ENCODE data around the gene HEATR9. TPM values are rescaled to one million over a fixed set of nuclear protein-coding genes. Genes with fewer than 3 reads are reported as not detected.
A peak's percentile ranks its signal among the peaks of the same experiment; 100 is the strongest.
"Not testable (repeated sequence)": the region's sequence is repeated elsewhere in the genome, so short reads cannot be mapped to it uniquely, and the experiment has no call there.

Gene HEATR9, protein sequence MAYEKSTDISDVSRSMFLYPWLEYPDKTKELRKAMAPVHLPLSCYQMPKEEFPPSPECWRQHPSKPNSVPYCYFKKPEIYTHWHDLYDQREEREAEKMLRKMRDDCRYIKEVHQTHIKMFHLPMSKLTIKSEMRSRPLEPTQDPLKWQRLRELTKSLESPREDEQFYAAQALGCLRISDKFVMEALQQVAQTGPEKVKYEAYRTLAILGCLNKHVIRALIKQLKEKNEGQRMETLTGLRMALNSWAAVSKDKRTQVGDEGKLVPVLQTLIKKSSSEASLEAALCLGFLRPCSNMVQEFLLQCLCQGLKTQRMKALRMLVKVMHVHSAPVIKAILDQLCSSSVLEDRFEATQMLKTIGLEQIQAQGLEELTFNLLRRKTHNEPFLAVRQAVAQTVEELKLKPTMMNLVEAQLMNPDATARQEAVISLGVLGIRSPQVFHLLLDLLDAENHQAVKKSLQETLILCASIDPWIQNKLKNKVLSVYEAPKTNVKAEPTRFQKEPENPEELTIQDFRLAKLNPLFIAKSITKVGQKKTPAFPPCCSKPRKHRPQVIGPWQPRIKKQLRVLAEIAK
- total RNA-seq, result not detected

DNA sequence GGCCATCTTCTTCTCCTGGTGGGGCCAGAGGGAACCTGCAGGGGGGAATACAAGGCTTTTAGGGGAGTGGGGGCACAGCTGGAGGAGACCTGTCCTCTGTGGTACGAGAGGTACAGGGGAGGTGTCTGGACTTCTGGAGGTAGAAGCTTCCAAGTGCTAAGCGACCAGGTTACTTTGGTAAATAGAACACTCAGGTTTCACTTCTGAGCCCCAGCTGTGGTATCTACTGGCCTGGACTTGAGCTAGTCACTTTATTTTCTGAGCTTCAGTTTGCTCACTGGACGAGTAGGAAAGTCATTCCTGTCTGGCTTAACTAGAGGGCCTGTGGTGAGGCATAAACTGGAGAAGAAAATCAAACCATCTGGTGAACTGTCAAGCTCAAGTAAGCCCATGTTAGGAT is at the start of gene HEATR9:
Gene HEATR9, minus strand, starts transcription at position 155 of the 400 bp plus-strand sequence. Its CDS starts 149 bp downstream, at position 6.
- DNase-seq, result no peak

DNA sequence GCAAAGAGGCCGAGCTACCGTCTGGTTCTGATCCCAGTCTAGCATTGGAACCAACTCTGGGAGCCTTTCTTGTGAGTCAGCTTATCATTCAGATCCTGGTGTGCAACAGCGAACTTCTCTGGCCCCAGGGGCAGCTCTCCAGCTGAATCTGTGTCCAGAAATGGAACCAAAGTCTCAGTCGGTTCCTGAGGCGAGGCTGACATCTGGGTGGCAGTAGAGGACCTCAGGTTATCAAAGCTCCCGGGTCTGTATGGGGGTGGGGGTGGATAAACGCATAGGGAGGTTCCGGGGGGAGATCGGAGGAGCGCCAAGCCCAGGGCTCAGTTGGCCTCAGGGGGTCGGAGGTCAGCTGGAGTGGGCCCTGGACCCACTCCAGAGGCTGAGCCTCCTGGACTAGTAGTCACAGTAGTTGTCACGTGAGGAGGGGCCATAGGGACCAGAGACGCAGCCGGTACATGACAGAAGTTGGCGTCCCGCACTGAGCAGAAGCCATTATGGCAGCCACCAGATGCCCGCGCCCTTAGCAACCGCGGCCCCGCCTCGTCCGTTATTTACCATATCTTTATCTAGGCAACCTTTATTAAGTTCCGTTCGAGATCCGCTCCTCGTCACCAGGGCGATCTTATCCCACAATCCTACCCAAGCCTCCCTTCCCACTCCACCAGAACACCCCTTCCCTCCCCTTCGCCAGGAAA is 49.0 kb upstream of the HEATR9 start:
- DNase-seq, result no peak

DNA sequence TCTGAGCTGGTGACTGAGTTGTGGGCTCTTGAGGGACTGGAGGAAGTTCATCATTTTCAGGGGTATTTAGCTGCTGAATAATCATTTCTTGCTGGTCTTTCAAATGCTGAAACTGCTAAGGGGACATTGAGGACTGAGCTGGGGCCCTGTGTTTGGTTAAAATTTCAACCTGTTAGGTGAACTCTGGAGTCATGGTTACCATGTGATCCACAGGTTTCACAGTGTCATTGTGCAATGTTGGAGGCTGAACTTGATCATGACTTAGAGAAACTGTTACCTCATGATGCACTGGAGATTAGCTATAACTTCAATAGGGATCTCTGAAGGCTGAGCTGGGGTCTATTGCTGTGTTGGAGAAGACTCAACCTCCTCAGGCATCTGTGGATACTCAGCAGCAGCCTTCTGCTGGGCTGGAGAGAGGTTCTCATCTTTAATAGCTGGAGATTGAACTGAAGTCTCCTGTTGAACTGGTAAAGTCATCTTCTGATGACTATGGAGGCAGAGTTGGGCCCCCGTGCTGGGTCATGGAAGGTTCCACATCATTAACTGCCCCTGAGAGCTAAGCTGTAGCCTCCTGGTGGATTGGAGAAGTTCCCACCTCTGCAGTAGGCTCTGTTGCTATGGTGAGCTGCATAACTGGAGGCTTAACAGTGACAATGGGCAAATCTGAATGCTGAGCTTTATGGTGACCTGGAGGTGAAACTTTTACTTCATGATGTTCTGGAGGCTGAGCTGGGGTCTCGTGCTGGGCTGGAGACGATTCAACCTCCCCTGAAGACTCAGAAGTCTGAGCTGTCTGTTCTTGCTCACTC is 46.7 kb upstream of the HEATR9 start:
- DNase-seq, result no peak

DNA sequence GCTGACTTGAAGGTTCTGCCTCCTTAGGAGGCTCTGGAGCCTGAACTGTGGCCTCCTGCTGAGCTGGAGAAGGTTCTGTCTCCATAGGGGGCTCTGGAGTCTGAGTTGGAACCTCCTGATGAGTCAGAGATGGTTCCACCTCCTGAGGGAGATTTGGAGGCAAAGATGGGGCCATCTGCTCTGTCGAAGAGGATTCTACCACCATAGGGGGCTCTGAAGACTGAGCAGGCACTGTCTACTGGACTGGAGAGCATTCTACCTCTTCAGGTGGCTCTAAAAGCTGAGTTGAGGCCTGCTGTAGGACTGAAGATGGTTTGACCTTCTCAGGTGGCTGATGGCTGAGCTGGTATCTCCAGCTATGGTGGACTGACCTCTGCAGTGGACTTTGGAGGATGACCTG is 45.7 kb upstream of the HEATR9 start:
- no peak for DNase-seq

DNA sequence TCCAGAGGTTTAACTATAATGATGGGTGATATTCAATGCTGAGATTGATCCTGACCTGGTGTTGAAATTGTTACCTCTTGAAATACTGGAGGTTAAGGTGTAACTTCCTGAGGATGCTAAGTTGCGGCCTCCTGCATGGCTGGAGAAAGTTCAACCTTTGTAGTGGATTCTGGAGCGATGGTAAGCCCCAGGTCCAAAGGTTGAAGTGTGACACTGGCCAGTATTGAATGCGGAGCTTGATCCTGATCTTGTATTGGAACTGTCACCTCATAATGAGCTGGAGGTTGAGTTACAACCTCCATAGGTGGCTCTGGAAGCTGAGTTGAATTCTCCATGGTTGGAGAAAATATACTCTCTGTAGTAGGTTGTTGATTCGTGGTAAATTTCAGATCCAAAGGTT is 44.9 kb upstream of the HEATR9 start:
- DNase-seq, result no peak

DNA sequence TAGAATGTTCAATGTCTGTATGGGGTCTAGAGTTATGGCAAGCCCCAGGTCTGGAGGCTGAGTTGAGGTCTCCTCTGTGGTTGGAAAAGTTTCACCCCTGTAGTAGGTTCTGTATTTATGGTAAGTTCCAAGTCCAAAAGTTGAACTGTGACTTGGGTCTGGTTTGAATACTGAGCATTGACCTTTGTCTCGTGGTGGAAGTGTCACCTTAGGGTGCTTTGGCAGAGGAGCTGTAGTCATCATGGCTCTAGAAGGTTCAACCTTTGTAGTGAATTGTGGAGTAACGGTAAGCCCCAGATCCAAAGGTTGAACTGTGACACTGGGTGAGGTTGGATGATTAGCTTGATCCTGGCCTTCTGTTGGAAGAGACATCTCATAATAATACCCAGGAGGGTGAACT is 44.3 kb upstream of the HEATR9 start:
- DNase-seq, result no peak

DNA sequence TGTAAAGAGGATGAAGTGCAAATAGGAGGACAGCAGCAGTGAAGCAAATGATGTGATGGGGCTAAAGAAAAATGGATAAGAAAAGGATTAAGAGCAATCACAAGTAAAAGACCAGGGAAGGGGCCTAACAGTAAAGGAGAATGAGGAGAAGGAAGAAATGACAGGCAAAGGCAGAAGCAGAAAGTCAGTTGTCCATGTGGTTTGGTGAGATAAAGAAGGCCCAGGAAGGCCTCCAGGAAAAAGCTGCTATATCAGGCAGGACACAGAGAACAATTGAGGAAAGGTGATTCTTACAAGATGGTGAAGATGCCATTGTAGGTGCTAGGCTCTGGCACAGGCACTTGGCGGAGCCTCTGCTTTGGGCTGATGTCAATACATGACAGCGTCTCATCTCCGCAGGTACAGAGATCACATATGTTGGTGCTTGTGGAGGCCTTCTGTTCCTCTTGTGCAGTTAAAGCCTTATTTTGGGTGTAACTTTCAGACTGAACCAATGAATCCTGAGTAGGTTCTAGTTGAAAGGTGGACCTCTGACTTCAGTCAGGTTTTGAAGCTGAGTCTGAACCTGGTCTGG is 43.7 kb upstream of the HEATR9 start:
- no peak for DNase-seq

DNA sequence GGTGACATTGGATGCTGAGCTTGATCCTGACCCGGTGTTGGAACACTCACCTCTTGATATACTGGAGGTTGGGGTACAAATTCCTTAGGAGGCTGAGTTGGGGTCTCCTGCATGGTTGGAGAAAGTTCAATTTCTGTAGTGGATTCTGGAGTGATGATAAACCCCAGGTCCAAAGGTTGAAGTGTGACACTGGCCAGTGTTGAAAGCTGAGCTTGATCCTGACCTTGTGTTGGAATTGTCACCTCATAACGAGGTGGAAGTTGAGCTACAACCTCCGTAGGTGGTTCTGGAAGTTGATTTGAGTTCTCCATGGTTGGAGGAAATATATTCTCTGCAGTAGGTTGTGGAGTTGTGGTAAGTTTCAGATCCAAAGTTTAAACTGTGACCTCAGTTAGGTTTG is 40.7 kb upstream of the HEATR9 start:
- no peak for DNase-seq

DNA sequence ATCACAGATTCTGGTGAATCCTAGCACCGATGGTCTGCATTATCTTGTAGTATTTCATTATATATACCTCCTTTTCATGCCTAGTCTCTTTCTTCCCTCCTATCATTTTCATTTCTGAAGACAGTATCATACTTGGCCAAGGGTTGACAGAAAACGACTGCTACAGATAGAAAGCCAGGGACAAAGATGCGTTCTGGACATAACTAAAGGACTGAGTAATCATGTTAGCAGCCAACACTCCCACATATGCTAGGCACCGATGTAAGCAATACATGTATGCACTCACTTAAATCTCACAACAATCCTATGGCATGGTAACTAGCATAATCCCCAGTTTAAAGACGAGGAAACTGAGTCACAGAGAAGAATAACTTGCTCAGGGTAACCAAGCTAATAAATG is 39.0 kb upstream of the HEATR9 start:
- DNase-seq, result no peak

DNA sequence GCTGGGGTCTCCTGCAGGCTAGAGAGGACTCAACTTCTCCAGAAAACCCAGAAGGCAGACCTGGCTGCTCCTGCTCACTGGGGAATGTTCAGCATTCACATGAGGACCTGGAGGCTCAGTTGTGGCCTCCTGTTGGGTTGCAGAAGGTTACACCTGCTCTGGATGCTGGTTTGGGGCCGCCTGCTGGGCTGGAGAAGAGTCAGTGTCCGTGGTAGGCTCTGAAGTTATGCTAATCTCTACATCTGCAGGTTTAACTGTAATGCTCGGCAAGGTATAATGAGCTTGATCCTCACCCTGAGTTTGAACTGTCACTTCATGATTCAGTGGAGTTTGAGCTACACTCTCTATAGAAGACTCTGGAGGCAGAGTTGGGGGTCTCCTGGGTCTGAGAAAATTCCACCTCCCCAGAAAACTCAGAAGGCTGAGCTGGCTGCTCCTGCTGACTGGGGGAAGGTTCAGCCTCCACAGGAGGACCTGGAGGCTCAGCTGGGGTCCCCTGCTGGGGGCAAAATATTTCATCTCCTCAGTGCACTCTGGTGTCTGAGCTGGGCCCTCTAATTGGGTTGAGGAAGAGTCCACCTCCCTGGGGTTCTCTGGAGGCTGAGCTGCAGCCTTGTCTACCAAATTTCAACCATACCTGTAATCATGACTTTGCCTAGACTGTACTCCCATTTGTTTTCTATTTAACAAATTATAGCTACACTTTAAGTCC is 38.4 kb upstream of the HEATR9 start:
- DNase-seq, result no peak

DNA sequence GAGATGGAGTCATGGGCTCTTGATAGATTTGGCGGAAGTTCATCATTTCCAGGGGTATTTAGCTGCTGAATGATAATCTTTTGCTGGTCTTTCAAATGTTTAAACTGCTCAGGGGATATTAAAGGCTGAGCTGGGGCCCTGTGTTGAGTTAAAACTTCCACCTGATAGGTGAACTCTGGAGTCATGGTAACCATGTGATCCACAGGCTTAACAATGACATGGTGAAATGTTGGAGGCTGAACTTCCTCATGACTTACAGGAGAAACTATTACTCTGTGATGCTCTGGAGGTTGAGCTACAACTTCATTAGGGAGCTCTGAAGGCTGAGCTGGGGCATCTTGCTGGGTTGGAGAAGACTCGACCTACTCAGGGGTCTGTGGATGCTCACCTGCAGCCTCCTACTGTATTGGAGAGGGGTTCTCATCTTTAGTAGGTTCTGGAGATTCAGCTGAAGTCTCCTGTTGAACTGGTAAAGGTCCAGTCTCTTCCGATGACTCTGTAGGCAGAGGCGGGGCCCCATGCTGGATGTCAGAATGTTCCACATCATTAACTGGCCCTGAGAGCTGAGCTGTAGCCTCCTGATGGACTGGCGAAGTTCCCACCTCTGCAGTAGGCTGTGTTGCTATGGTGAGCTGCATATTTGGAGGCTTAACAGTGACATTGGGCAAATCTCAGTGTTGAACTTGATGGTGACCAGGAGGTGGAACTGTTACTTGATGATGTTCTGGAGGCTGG is 37.7 kb upstream of the HEATR9 start:
- no peak for DNase-seq

DNA sequence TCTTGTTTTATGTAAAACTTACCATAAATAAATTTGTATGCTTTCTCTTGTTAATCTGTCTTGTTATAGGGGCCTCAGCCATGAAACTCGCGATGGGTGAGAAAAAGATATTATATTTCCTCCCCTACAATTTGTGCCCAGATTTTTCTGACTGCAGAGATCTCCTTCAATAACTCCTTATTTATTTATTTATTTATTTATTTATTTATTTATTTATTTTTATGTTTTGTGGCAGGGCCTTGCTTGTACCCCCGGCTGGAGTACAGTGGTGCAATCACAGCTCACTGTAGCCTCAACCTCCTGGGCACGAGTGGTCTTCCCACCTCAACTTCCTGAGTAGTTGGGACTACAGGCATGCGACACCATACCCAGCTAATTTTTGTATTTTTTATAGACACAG is 34.8 kb upstream of the HEATR9 start:
- no peak for DNase-seq

DNA sequence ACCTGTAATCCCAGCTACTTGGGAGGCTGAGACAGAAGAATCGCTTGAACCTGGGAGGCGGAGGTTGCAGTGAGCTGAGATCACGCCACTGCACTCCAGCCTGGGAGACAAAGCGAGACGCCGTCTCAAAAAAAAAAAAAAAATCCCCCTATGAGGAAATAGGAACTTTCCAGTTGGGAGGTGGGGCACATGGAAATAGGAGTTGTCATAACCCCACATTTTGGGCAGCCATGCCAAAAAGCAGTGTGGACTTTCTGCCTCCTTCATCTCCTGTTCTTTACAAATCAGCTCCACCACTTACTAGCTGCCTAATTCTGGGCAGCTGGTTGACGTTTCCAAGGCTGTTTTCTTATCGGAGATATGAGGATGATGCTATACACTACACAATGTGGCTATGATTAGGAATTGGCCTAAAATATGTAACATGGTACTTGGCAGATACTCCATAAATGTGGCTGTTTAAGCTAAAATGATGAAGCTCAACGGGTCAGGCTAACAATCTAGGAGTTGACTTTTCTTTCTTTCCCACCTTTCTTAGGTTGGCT is 33.0 kb upstream of the HEATR9 start:
- no peak for DNase-seq

DNA sequence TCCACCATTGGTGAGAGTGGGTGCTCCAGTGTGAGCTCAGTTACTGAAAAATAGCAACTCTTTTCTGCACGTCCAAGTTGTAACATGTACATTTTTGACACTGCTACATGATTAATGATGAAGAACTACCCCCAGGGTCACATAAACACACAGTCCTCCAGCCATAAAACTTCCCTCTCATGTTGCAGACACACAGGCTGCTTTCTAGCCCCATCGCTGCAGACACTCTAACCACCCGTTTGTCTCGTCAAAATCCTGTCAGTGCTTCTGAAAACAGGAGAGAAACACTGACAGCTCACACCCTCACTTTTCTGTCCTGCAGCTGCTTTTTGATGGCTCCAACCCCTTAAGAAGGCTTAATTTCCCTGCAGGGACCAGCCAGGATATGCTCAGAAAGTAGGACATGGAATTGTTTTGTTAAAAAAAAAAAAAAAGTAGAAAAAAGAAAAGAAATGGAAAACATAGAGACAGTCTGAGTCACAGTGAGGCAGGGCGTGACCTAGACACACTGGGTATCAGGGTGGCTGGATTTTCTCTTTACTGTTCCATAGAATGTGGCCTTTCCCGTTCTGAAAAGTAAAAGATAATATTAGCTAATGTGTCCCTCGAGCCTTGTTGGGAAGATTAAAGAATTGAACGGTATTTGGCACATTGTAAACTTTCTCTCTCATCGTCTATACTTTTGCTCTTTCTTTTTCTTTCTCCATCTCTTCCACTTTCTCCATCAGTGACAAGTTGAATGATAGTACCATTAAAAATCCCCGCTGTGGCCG is 32.2 kb upstream of the HEATR9 start:
- DNase-seq, result peak; percentile 11

DNA sequence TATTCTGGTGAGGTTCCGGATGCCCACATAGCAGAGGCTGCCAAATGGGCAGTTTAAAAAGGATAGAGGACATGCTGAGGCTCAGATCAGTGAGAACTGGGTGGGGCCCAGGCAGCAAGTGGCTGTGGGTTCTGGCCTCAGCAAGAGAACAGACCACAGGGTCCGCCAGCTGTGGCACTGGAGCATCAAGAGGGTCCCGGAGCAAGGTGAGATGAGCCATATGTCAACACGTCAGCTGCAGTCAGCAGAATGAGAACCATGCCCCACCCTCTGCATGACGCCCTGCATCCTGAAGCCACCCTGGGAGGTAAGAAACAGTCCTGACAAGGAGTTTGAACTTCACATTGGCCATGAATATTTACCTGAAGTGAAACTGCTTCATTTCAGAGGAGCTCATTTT is 31.6 kb upstream of the HEATR9 start:
- no peak for DNase-seq

DNA sequence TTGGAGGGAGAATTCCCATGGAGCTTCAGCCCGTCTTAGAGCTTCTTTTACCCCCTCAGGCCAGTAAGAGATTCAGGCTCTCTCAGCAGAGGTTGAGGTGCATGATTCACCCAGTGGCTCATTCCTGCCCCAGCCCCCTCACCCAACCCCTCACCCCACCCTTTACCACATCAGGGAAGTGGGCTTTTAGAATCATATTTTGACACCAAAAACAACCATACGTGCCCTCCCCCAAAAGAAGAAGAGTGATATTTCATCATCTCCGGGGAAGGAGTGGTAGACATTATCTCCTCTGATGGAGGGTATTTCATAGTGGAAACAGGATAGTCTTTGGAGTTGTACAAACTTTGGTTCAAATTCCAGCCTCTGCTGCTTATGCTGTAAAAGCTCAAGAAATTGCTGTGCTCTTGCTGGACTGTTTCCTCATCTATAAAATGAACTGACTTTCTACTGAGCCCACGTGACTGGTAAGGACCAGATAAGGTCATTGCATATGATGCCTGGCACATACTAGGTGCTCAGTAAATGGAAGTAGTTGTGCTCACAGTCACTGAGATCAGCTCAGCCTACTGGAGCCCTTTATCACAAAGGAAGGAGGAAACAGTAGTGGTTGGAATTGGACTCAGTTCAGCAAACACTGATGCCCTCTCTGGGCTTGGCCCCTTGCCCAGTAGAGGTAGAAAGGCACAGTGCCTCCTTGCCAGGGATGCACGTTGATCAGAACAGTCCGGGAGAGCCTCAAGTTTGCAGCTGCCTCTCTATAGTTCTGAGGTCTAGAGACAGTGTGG is 29.8 kb upstream of the HEATR9 start:
- DNase-seq, result no peak

DNA sequence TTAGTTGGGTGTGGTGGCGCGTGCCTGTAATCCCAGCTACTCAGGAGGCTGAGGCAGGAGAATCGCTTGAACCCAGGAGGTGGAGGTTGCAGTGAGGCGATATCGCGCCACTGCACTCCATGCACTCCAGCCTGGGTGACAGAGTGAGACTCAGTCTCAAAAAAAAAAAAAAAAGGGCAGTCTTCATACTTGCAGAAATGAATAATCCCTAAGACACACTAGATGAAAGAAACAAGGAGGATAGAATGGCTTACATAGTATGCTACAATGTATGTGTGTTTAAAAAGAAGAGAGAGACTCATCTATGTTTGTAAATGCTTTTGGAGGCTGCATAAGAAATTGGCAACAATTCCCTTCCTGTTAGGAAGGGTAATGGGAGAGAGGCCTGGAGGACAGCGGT is 29.1 kb upstream of the HEATR9 start:
- not testable (repeated sequence) for DNase-seq

DNA sequence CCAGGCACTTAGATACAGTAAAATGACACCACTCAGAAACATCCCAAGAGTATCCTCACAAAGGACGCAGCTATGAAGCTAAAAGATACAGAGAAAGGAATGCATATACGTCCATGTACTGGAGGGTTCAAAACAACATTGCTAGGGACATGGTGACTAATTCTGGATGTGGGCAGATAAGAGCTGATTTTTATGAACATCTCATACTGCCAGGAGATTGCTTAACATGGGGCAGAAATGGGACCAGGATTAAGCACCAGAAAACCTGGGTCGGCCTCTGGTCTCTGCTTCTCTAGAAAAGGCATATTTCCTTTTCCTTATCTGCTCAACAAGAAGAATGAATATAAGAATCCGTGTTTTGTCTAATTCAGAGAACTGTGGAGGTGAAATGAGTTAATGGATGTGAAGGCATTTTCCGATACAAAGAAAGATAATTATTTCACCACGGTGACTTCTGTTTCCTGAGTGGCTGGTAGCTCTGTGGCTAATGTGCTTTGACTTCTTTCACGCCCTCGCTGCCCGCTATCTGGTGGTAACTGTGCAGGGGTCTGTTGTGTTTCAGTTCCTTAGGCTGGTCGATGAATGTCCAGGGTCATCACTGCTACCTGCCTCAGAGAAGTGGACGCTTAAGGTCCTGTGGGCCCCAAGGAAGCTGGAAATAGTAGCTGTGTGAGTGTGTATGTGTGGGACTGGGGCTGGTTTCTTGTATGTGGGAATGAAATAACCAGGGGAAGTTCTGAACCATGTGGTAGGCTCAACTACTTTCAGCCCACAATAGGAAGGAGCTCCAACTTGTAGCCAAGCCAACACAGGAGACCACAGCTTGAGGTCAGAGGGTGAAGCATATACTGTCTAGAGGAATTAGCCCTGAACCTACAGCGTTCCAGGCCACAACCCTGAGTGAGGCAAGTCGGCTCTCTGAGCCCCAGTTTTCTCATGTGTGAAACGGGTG is 27.2 kb upstream of the HEATR9 start:
- DNase-seq, result no peak
